ENCODE data around the gene NAPG. TPM values are rescaled to one million over a fixed set of nuclear protein-coding genes. Genes with fewer than 3 reads are reported as not detected.

NAPG gene
- total RNA-seq, 1 experiment from 2014 or later, result 28.0 TPM

DNA sequence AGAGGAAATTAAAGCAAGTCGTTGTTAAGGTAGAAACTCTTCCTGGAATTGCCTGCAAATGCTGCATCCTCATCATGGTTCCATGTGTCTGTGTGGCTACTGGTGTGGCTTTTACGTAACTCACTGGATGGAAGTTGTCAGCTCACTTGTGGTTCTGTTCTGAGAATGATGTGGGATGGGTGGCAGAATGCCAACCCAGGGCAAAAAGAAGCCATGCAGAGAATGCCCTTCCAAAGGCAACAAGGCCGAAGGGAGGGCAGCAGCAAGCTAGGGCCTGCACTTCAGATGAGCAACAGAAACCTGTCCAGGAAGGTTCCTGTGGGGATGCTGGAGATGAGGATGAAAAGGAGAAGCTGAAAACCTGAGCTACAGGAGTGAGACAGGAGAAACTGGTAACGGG, 10.4 kb upstream of the NAPG start:
- Histone ChIP-seq H2AFZ (ENCODE audit: low read depth, low read length, poor library complexity, severe bottlenecking) (no peak overlapping the region), H3K27me3 (ENCODE audit: insufficient read depth, low read length) (peaks cover 64% of the 10 kb centered on the region), H3K9me2 (ENCODE audit: insufficient read depth) (no peaks in the 10 kb centered on the region), H3K4me3 (replicated peaks in 1 of 2; ENCODE audit: low read depth in 1 of 2, low read length in 2 of 2) (no peak overlapping the region), H3K4me1 (ENCODE audit: control insufficient read depth in 1 of 2, insufficient read depth in 2 of 2, low read length in 2 of 2) (no peaks in the 10 kb centered on the region; a peak in 1 of 4 replicates), H3K36me3 (ENCODE audit: control insufficient read depth in 1 of 2, insufficient read depth in 2 of 2, low read length in 2 of 2) (no peaks in the 10 kb centered on the region), H3K79me2 (ENCODE audit: insufficient read depth, low read length) (no peaks in the 10 kb centered on the region), H3K9me3 (ENCODE audit: control insufficient read depth in 1 of 2, insufficient read depth in 1 of 2, low read depth in 1 of 2, low read length in 2 of 2) (no peaks in the 10 kb centered on the region), H3K9ac (ENCODE audit: low read length) (no peak overlapping the region), H3K27ac (ENCODE audit: low read depth, low read length) (no peak overlapping the region), H4K20me1 (ENCODE audit: insufficient read depth) (no peaks in the 10 kb centered on the region), H3K4me2 (ENCODE audit: low read length) (no peak overlapping the region)
- DNase-seq (ENCODE audit: low read depth, low spot score) (no peak), ATAC-seq (no peak)
- BruUV-seq (replicated peaks), result no TSS peak
- ChIA-PET CTCF (interaction anchor here (1.1 kb wide), 1 partner anchor 191 kb away, joined by 3 read pairs; no protein-coding TSS in a partner anchor), POLR2A (no interaction called here), RAD21 (ENCODE audit: low non-redundant PET in 1 of 2, low total read pairs in 2 of 2, uncharacterized antibody in 2 of 2, unreplicated experiment in 2 of 2) (no interaction called here)
- intact Hi-C loops (cut with micrococcal nuclease), result no loop called here
- TF ChIP-seq TCF7L2 (IDR thresholded peaks at IDR 0.05; ENCODE audit: borderline replicate concordance, extremely low read depth, insufficient read depth, insufficient read length) (no peak), ZFX (IDR thresholded peaks at IDR 0.05) (no peak), EZH2phosphoT487 (IDR thresholded peaks at IDR 0.05; ENCODE audit: borderline replicate concordance) (no peak), POLR2A (IDR thresholded peaks at IDR 0.05; ENCODE audit: borderline replicate concordance, extremely low read depth, insufficient read depth, insufficient read length) (no peak), SRF (IDR thresholded peaks at IDR 0.05; ENCODE audit: low read depth) (no peak), JUND (IDR thresholded peaks at IDR 0.05) (no peak), CEBPB (IDR thresholded peaks at IDR 0.05; ENCODE audit: low read depth) (no peak), REST (IDR thresholded peaks at IDR 0.05; ENCODE audit: low read depth) (no peak), CTCF (IDR thresholded peaks at IDR 0.05 in 2 of 3, conservative IDR thresholded peaks at IDR 0.05 in 1 of 3; ENCODE audit: borderline replicate concordance in 1 of 3, insufficient read depth in 1 of 3, low read depth in 2 of 3, low read length in 2 of 3) (no peak), SP1 (IDR thresholded peaks at IDR 0.05; ENCODE audit: low read depth) (no peak), FOSL1 (IDR thresholded peaks at IDR 0.05; ENCODE audit: low read depth) (no peak), RAD21 (IDR thresholded peaks at IDR 0.05; ENCODE audit: low read depth) (no peak)
- TF ChIP-seq, protein P1, sequence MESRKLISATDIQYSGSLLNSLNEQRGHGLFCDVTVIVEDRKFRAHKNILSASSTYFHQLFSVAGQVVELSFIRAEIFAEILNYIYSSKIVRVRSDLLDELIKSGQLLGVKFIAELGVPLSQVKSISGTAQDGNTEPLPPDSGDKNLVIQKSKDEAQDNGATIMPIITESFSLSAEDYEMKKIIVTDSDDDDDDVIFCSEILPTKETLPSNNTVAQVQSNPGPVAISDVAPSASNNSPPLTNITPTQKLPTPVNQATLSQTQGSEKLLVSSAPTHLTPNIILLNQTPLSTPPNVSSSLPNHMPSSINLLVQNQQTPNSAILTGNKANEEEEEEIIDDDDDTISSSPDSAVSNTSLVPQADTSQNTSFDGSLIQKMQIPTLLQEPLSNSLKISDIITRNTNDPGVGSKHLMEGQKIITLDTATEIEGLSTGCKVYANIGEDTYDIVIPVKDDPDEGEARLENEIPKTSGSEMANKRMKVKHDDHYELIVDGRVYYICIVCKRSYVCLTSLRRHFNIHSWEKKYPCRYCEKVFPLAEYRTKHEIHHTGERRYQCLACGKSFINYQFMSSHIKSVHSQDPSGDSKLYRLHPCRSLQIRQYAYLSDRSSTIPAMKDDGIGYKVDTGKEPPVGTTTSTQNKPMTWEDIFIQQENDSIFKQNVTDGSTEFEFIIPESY (IDR thresholded peaks at IDR 0.05; ENCODE audit: extremely low read depth, insufficient replicate concordance, low read length), result no peak

Data from HCT116 (cell line).